ENCODE data around the gene ZNF771.
A peak's percentile ranks its signal among the peaks of the same experiment; 100 is the strongest.

Gene ZNF771

DNA sequence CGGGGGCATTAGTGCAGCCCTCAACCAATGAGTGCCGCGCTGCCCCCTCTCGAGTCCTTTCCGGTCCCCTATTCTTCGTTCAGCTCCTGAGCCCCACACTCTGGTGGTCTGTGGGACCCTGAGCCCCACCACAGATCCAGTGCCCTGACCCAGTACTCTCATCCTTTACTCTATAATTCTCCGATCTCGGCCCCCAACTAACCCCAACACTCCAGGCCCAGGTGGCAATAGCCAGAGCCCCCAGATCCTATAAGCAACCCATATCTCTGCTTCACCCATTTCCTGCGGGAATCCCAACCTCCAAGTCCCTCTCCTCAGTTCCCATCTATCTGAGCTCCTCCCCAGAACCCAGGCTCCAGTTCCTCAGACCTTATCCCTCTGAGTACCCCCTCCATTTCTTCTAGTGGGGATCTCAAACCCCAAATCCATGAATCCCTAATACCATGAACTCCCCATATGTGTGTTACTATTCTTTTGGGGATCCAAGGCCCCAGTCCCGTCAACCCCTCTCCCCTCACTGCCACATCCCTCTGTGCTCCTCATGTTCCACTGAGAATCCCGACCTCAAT lies 36.1 kb upstream of the ZNF771 start:
- TF ChIP-seq FOXP2 (optimal IDR thresholded peaks at IDR 0.05; ENCODE audit: borderline replicate concordance, extremely low read depth, extremely low read length, insufficient read depth) = no peak
- peak; percentile 66; the same call in 1 of the 2 replicates for TF ChIP-seq POLR2AphosphoS5 (IDR thresholded peaks at IDR 0.05; ENCODE audit: low read depth, low read length)

DNA sequence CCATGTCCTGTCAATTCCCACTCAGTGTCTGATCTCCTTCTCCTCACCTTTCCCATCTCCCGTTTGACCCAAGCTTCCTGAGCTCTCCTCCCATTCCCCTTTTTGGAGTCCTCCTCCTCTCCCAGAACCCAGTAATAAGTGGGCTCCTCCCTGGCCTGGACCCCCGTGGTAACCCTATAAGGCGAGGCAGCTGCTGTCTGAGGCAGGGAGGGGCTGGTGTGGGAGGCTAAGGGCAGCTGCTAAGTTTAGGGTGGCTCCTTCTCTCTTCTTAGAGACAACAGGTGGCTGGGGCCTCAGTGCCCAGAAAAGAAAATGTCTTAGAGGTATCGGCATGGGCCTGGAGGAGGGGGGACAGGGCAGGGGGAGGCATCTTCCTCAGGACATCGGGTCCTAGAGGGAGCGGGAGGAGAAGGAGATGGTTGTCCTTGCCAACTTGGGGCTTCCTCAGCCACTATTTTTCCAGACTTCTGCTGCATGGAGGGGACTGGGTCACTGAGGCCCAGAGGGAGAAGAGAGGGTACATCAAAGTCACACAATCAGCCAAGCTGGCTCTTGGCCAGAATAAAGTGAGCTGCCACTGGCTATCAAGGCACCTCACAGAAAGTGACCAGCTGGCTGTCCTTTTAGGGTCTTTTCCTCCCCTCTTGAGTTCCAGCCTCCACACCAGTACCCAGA lies 35.2 kb upstream of the ZNF771 start:
- TF ChIP-seq TAF1 (IDR thresholded peaks at IDR 0.05; ENCODE audit: borderline replicate concordance, insufficient read depth, low read length) (no peak), POLR2AphosphoS5 (IDR thresholded peaks at IDR 0.05; ENCODE audit: low read depth, low read length) (no peak), SIN3A (IDR thresholded peaks at IDR 0.05; ENCODE audit: borderline replicate concordance, insufficient read depth, low read length) (no peak), FOXP2 (optimal IDR thresholded peaks at IDR 0.05; ENCODE audit: borderline replicate concordance, extremely low read depth, extremely low read length, insufficient read depth) (no peak)
- TF ChIP-seq, protein P1, sequence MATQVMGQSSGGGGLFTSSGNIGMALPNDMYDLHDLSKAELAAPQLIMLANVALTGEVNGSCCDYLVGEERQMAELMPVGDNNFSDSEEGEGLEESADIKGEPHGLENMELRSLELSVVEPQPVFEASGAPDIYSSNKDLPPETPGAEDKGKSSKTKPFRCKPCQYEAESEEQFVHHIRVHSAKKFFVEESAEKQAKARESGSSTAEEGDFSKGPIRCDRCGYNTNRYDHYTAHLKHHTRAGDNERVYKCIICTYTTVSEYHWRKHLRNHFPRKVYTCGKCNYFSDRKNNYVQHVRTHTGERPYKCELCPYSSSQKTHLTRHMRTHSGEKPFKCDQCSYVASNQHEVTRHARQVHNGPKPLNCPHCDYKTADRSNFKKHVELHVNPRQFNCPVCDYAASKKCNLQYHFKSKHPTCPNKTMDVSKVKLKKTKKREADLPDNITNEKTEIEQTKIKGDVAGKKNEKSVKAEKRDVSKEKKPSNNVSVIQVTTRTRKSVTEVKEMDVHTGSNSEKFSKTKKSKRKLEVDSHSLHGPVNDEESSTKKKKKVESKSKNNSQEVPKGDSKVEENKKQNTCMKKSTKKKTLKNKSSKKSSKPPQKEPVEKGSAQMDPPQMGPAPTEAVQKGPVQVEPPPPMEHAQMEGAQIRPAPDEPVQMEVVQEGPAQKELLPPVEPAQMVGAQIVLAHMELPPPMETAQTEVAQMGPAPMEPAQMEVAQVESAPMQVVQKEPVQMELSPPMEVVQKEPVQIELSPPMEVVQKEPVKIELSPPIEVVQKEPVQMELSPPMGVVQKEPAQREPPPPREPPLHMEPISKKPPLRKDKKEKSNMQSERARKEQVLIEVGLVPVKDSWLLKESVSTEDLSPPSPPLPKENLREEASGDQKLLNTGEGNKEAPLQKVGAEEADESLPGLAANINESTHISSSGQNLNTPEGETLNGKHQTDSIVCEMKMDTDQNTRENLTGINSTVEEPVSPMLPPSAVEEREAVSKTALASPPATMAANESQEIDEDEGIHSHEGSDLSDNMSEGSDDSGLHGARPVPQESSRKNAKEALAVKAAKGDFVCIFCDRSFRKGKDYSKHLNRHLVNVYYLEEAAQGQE (IDR thresholded peaks at IDR 0.05; ENCODE audit: insufficient read depth in 1 of 2, low read depth in 2 of 2, low read length in 2 of 2) = no peak

DNA sequence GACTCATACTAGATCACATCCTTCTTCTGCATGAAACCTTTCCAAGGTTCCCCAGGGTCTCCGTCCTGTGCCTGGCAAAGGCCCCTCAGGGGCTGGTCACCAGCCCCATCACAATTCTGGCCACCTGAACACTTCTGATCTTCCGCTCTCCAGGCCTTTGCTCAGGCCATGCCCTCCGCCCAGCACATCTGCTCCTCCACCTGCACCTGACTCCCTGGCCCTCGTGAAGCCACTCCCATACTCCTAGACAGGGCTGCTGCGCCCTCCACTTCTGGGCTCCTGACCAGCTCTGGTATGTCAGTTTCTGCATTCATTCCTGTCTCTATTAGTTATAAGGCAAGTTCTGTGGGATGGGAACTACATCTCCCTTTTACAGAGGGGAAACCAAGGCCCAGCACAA lies 34.7 kb upstream of the ZNF771 start:
- TF ChIP-seq, protein P1 (IDR thresholded peaks at IDR 0.05; ENCODE audit: insufficient read depth in 1 of 2, low read depth in 2 of 2, low read length in 2 of 2) = no peak
- TF ChIP-seq SIN3A (IDR thresholded peaks at IDR 0.05; ENCODE audit: borderline replicate concordance, insufficient read depth, low read length) (no peak), POLR2AphosphoS5 (IDR thresholded peaks at IDR 0.05; ENCODE audit: low read depth, low read length) (no peak), FOXP2 (optimal IDR thresholded peaks at IDR 0.05; ENCODE audit: borderline replicate concordance, extremely low read depth, extremely low read length, insufficient read depth) (no peak), TAF1 (IDR thresholded peaks at IDR 0.05; ENCODE audit: borderline replicate concordance, insufficient read depth, low read length) (no peak)

DNA sequence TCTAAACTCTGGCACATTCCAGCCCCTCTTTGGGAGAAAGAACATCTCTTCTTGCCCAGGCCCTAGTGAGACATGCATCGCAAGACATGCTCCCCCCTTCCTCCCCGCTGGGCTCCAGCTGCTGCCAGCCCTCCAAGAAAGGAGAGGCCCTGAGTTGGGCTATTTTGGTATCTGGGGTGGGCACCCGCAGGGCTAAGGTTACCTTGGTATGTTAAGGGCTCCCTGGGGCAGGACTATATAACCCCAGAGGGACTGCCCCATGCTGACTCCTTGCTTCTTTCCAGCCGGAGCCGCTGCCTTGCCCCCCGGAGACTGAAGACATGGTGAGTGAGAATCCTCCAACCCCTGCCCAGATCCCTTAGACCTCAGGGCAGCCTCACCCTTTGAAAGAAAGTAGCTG lies 32.9 kb upstream of the ZNF771 start, which contains the start of gene MYL11:
Gene MYL11, plus strand, starts transcription at position 265 of the 400 bp plus-strand sequence. Its CDS starts 56 bp downstream, at position 321.
- TF ChIP-seq, protein P1 (IDR thresholded peaks at IDR 0.05; ENCODE audit: insufficient read depth in 1 of 2, low read depth in 2 of 2, low read length in 2 of 2) = no peak
- TF ChIP-seq POLR2AphosphoS5 (IDR thresholded peaks at IDR 0.05; ENCODE audit: low read depth, low read length) (no peak), TAF1 (IDR thresholded peaks at IDR 0.05; ENCODE audit: borderline replicate concordance, insufficient read depth, low read length) (no peak), FOXP2 (optimal IDR thresholded peaks at IDR 0.05; ENCODE audit: borderline replicate concordance, extremely low read depth, extremely low read length, insufficient read depth) (no peak), SIN3A (IDR thresholded peaks at IDR 0.05; ENCODE audit: borderline replicate concordance, insufficient read depth, low read length) (no peak)

GRCh38 chr16:30375864-30376263 lies 31.5 kb upstream of the ZNF771 start:
- TF ChIP-seq TAF1 (IDR thresholded peaks at IDR 0.05; ENCODE audit: borderline replicate concordance, insufficient read depth, low read length) (no peak), POLR2AphosphoS5 (IDR thresholded peaks at IDR 0.05; ENCODE audit: low read depth, low read length) (no peak), FOXP2 (optimal IDR thresholded peaks at IDR 0.05; ENCODE audit: borderline replicate concordance, extremely low read depth, extremely low read length, insufficient read depth) (no peak), SIN3A (IDR thresholded peaks at IDR 0.05; ENCODE audit: borderline replicate concordance, insufficient read depth, low read length) (no peak)
- TF ChIP-seq, protein P1 (IDR thresholded peaks at IDR 0.05; ENCODE audit: insufficient read depth in 1 of 2, low read depth in 2 of 2, low read length in 2 of 2) = no peak
